ENCODE measurements around the gene SMIM22.

Gene SMIM22

DNA sequence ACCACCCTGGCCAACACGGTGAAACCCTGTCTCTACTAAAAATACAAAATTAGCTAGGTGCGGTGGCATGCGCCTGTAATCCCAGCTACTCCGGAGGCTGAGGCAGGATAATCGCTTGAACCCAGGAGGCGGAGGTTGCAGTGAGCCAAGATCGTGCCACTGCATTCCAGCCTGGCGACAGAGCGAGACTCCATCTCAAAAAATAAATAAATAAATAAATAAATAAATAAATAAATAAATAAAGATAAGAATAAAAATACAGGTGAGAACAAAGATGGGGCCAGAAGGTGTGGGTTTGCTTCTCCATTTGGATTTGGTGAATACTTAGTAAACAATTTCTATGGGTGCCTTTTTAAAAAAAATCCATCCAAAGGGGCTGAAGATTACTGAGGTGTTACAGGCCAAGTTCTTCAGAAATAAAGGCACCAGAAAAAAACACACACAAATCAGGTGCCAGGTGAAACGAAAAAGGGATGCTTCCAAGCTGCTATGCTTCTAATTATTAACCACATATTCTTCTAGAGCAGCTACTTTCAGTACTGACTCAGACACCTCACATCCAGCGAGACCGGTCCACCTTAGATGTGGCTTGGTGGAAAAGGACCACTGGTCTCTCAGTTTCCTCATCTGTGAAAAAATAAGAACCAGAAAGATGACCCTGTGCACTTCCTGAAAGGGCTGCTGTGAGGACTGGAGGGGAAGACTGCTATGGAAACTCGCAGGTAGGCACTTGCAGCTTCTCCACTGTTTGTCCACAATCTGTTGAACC is 42.7 kb downstream of the SMIM22 start:
- Histone ChIP-seq H3K27me3 (ENCODE audit: insufficient read depth, low read length) (no peaks in the 10 kb centered on the region), H3K36me3 (ENCODE audit: insufficient read depth, low read depth, low read length) (peaks cover 84% of the 10 kb centered on the region), H3K4me1 (ENCODE audit: insufficient read depth, low read length) (no peaks in the 10 kb centered on the region), H3K9ac (ENCODE audit: low read depth, low read length) (no peak overlapping the region), H3K27ac (ENCODE audit: low read length) (no peak overlapping the region), H3K4me3 (ENCODE audit: low read length) (no peak overlapping the region), H3K9me3 (ENCODE audit: insufficient read depth, low read depth, low read length) (no peaks in the 10 kb centered on the region)

- no peaks in the 10 kb centered on the region for H3K4me1 ChIP-seq (ENCODE audit: insufficient read depth, low read length)
- no peaks in the 10 kb centered on the region for H3K9me3 ChIP-seq (ENCODE audit: insufficient read depth, low read depth, low read length)
- peaks cover 85% of the 10 kb centered on the region for H3K36me3 ChIP-seq (ENCODE audit: insufficient read depth, low read depth, low read length)
- H3K9ac ChIP-seq (ENCODE audit: low read depth, low read length) = no peak overlapping the region
- no peak overlapping the region for H3K4me3 ChIP-seq (ENCODE audit: low read length)
- H3K27me3 ChIP-seq (ENCODE audit: insufficient read depth, low read length) = no peaks in the 10 kb centered on the region
- no peak overlapping the region for H3K27ac ChIP-seq (ENCODE audit: low read length)
Measured at GRCh38 chr16:4839942-4840341, 44.8 kb downstream of the SMIM22 start.

GRCh38 chr16:4840984-4841383 is 45.8 kb downstream of the SMIM22 start:
- no peak overlapping the region for H3K4me3 ChIP-seq (ENCODE audit: low read length)
- no peak overlapping the region for H3K9ac ChIP-seq (ENCODE audit: low read depth, low read length)
- peaks cover 93% of the 10 kb centered on the region for H3K36me3 ChIP-seq (ENCODE audit: insufficient read depth, low read depth, low read length)

More at GRCh38 chr16:4840984-4841383, 45.8 kb downstream of the SMIM22 start:
- H3K4me1 ChIP-seq (ENCODE audit: insufficient read depth, low read length) = peaks cover 5% of the 10 kb centered on the region; the same call in 1 of the 2 replicates
- H3K27ac ChIP-seq (ENCODE audit: low read length) = no peak overlapping the region
- no peaks in the 10 kb centered on the region for H3K9me3 ChIP-seq (ENCODE audit: insufficient read depth, low read depth, low read length)
- no peaks in the 10 kb centered on the region for H3K27me3 ChIP-seq (ENCODE audit: insufficient read depth, low read length)
